Neural progenitor cell (in vitro differentiated cells): ENCODE measurements around the gene ZDHHC14. TPM values are rescaled to one million over a fixed set of nuclear protein-coding genes. Genes with fewer than 3 reads are reported as not detected.
A peak's percentile ranks its signal among the peaks of the same experiment; 100 is the strongest.

Experiments used
- DNase-seq: peaks from one replicate; pipeline ENCODE4 v3.0.0-alpha.2; 2016; ENCODE audit warnings: low spot score
- H2AFZ ChIP-seq: fragments of 200-600 bp; sonication (generic); replicated peaks from 2 replicates; pipeline ENCODE4 v1.6.1; 2016; ENCODE audit warnings: antibody characterized with exemption
- H3F3A ChIP-seq: fragments of 200-600 bp; sonication (generic); 2 replicates; pipeline ENCODE4 v1.6.1; 2016; ENCODE audit warnings: antibody characterized with exemption, low read depth
- H3K27ac ChIP-seq: fragments of 200-600 bp; sonication (generic); 2 replicates; pipeline ENCODE4 v1.5.1; 2016; ENCODE audit warnings: mild to moderate bottlenecking
- H3K27me3 ChIP-seq: fragments of 200-600 bp; sonication (generic); 2 replicates; pipeline ENCODE4 v1.6.1; 2016; ENCODE audit warnings: mild to moderate bottlenecking, moderate library complexity
- H3K36me3 ChIP-seq: fragments of 200-600 bp; sonication (generic); 2 replicates; pipeline ENCODE4 v1.5.1; 2016
- H3K4me1 ChIP-seq: fragments of 200-600 bp; sonication (generic); 2 replicates; pipeline ENCODE4 v1.6.1; 2016; ENCODE audit warnings: mixed run types
- H3K4me2 ChIP-seq: fragments of 200-600 bp; sonication (generic); 2 replicates; pipeline ENCODE4 v1.6.1; 2016
- H3K4me3 ChIP-seq: fragments of 200-600 bp; sonication (generic); 2 replicates; pipeline ENCODE4 v1.5.1; 2016
- H3K79me2 ChIP-seq: fragments of 200-600 bp; sonication (generic); 2 replicates; pipeline ENCODE4 v1.6.1; 2016; ENCODE audit warnings: low read depth
- H3K9ac ChIP-seq: fragments of 200-600 bp; sonication (generic); 2 replicates; pipeline ENCODE4 v1.6.1; 2016
- H3K9me3 ChIP-seq: fragments of 200-600 bp; sonication (generic); 2 replicates; pipeline ENCODE4 v1.5.1; 2016; ENCODE audit warnings: low read depth
- H4K20me1 ChIP-seq: fragments of 200-600 bp; sonication (generic); 2 replicates; pipeline ENCODE4 v1.6.1; 2016; ENCODE audit warnings: low read depth
- H3K27ac Mint-ChIP-seq: 3 replicates; pipeline ENCODE4 v1.8.0; 2021; ENCODE audit warnings: mixed read lengths
- H3K27me3 Mint-ChIP-seq: 2 replicates; pipeline ENCODE4 v1.8.0; 2022; ENCODE audit warnings: low read depth, mild to moderate bottlenecking, inconsistent platforms, moderate library complexity, mixed read lengths; ENCODE audit not compliant: insufficient read depth
- H3K36me3 Mint-ChIP-seq: 3 replicates; pipeline ENCODE4 v1.8.0; 2021; ENCODE audit warnings: mixed read lengths
- H3K4me1 Mint-ChIP-seq: 3 replicates; pipeline ENCODE4 v1.8.0; 2021; ENCODE audit warnings: mixed read lengths
- H3K4me3 Mint-ChIP-seq: 3 replicates; pipeline ENCODE4 v1.8.0; 2021; ENCODE audit warnings: mild to moderate bottlenecking, moderate library complexity, mixed read lengths
- H3K9me3 Mint-ChIP-seq: 3 replicates; pipeline ENCODE4 v1.8.0; 2020; ENCODE audit warnings: mixed read lengths
- CTCF ChIP-seq: fragments of 200-600 bp; sonication (generic); IDR thresholded peaks from 2 replicates; pipeline ENCODE4 v1.5.1; 2017; ENCODE audit warnings: antibody characterized with exemption, mild to moderate bottlenecking
- EZH2 ChIP-seq: fragments of 200-600 bp; sonication (generic); IDR thresholded peaks from 2 replicates; pipeline ENCODE4 v1.6.1; 2017; ENCODE audit warnings: antibody characterized with exemption, mild to moderate bottlenecking, moderate library complexity
- EZH2phosphoT487 ChIP-seq: fragments of 200-600 bp; sonication (generic); IDR thresholded peaks from 2 replicates; pipeline ENCODE4 v1.6.1; 2017; ENCODE audit warnings: antibody characterized with exemption
- total RNA-seq: library from RNA; depleted of rRNA; stranded (reverse); fragments of >200 nt; gene quantifications from 2 replicates; pipeline ENCODE4 v1.2.3, GENCODE V29; 2015; ENCODE audit warnings: low replicate concordance

The ZDHHC14 gene
- total RNA-seq, 1 donor from 2014 or later: 14.5 TPM

- Histone ChIP-seq H3K4me1 (peaks cover 22% of the 10 kb centered on the region), H3K9ac (no peak overlapping the region), H3K79me2 (no peaks in the 10 kb centered on the region), H3K4me3 (no peak overlapping the region), H3K36me3 (no peaks in the 10 kb centered on the region), H3K9me3 (no peaks in the 10 kb centered on the region), H3K27ac (no peak overlapping the region), H3F3A (peaks cover 17% of the 10 kb centered on the region), H3K27me3 (no peaks in the 10 kb centered on the region), H4K20me1 (no peaks in the 10 kb centered on the region), H3K4me2 (no peak overlapping the region), H2AFZ (no peak overlapping the region)
- TF ChIP-seq EZH2phosphoT487: no peak
- TF ChIP-seq CTCF: no peak
- no peak for TF ChIP-seq EZH2
- Mint-ChIP-seq H3K9me3 (no peaks in the 10 kb centered on the region), H3K36me3 (no peaks in the 10 kb centered on the region), H3K27me3 (peaks cover 9% of the 10 kb centered on the region), H3K4me3 (no peak overlapping the region), H3K27ac (no peak overlapping the region), H3K4me1 (peaks cover 32% of the 10 kb centered on the region)
- DNase-seq: no peak
Observed at GRCh38 chr6:157453978-157454377, 73.0 kb downstream of the ZDHHC14 start.

- DNase-seq: no peak
- Mint-ChIP-seq H3K27me3 (peaks cover 9% of the 10 kb centered on the region), H3K9me3 (no peaks in the 10 kb centered on the region), H3K27ac (peak overlapping the region; percentile 97), H3K4me1 (peaks cover 30% of the 10 kb centered on the region), H3K4me3 (no peak overlapping the region), H3K36me3 (no peaks in the 10 kb centered on the region)
- TF ChIP-seq EZH2phosphoT487: no peak
- TF ChIP-seq EZH2: no peak
- TF ChIP-seq CTCF: no peak
- H3F3A ChIP-seq: peaks cover 17% of the 10 kb centered on the region
- H2AFZ ChIP-seq: no peak overlapping the region
- H3K4me2 ChIP-seq: peak overlapping the region; percentile 59
- H4K20me1 ChIP-seq: no peaks in the 10 kb centered on the region
- H3K4me3 ChIP-seq: no peak overlapping the region
- no peaks in the 10 kb centered on the region for H3K27me3 ChIP-seq
- no peaks in the 10 kb centered on the region for H3K79me2 ChIP-seq
- no peaks in the 10 kb centered on the region for H3K36me3 ChIP-seq
- H3K27ac ChIP-seq: no peak overlapping the region
- no peaks in the 10 kb centered on the region for H3K9me3 ChIP-seq
- H3K9ac ChIP-seq: no peak overlapping the region
- peaks cover 22% of the 10 kb centered on the region for H3K4me1 ChIP-seq
Observed at GRCh38 chr6:157454762-157455714, 74.0 kb downstream of the ZDHHC14 start.

GRCh38 chr6:157455731-157456523 is 74.9 kb downstream of the ZDHHC14 start:
- no peak for TF ChIP-seq EZH2
- TF ChIP-seq CTCF: no peak
- no peak for TF ChIP-seq EZH2phosphoT487
- no peaks in the 10 kb centered on the region for H4K20me1 ChIP-seq
- no peak overlapping the region for H3K27ac ChIP-seq
- no peak overlapping the region for H2AFZ ChIP-seq
- H3K27me3 Mint-ChIP-seq: peaks cover 9% of the 10 kb centered on the region
- no peaks in the 10 kb centered on the region for H3K9me3 Mint-ChIP-seq
- H3K4me3 Mint-ChIP-seq: no peak overlapping the region
- H3K4me1 ChIP-seq: peaks cover 22% of the 10 kb centered on the region
- H3K36me3 Mint-ChIP-seq: no peaks in the 10 kb centered on the region
- peaks cover 17% of the 10 kb centered on the region for H3F3A ChIP-seq
- H3K4me1 Mint-ChIP-seq: peaks cover 31% of the 10 kb centered on the region
- no peaks in the 10 kb centered on the region for H3K9me3 ChIP-seq
- H3K27me3 ChIP-seq: no peaks in the 10 kb centered on the region
- DNase-seq: peak; percentile 59
- H3K79me2 ChIP-seq: no peaks in the 10 kb centered on the region
- peak overlapping the region; percentile 59 for H3K4me2 ChIP-seq
- no peaks in the 10 kb centered on the region for H3K36me3 ChIP-seq
- H3K27ac Mint-ChIP-seq: peak overlapping the region; percentile 97
- no peak overlapping the region for H3K9ac ChIP-seq
- no peak overlapping the region for H3K4me3 ChIP-seq
